ENCODE results near the gene GNL1. TPM values are rescaled to one million over a fixed set of nuclear protein-coding genes. Genes with fewer than 3 reads are reported as not detected.

Gene GNL1
- total RNA-seq, 2 donors from 2014 or later = 18.7 to 24.7 TPM

- ATAC-seq (no peak), DNase-seq (no peak)
- H3K4me1 ChIP-seq = no peaks in the 10 kb centered on the region
- intact Hi-C loops (cut with DNase I) = no loop called here
- 34 to 56% methylated on average over 4 of the region's 4 CpGs for WGBS, 2 donors
- no peak overlapping the region for H3K4me3 ChIP-seq
- TF ChIP-seq CTCF (IDR thresholded peaks at IDR 0.05) (no peak), POLR2A (IDR thresholded peaks at IDR 0.05) (no peak)
- H3K9me3 ChIP-seq = no peaks in the 10 kb centered on the region
- no peaks in the 10 kb centered on the region for H3K36me3 ChIP-seq (replicated peaks in 1 of 2; ENCODE audit: insufficient read depth in 1 of 2, low read depth in 2 of 2)
- H3K27me3 ChIP-seq = no peaks in the 10 kb centered on the region
- peak overlapping the region in 2 of 4 donors; percentile 92 to 99 for H3K27ac ChIP-seq
Measured at GRCh38 chr6:30515106-30515505, 41.2 kb downstream of the GNL1 start.

GRCh38 chr6:30513451-30513850, 42.8 kb downstream of the GNL1 start:
- Histone ChIP-seq H3K9me3 (no peaks in the 10 kb centered on the region), H3K4me3 (no peak overlapping the region), H3K27me3 (no peaks in the 10 kb centered on the region), H3K36me3 (replicated peaks in 1 of 2; ENCODE audit: insufficient read depth in 1 of 2, low read depth in 2 of 2) (no peaks in the 10 kb centered on the region), H3K4me1 (no peaks in the 10 kb centered on the region), H3K27ac (no peak overlapping the region)
- no peak for ATAC-seq
- intact Hi-C loops (cut with DNase I) = no loop called here
- no peak for TF ChIP-seq CTCF (IDR thresholded peaks at IDR 0.05)
- no peak for TF ChIP-seq POLR2A (IDR thresholded peaks at IDR 0.05)
- DNase-seq = no peak
- WGBS, 2 donors = 91 to 92% methylated on average over 2 of the region's 2 CpGs

GRCh38 chr6:30511169-30511546, 45.1 kb downstream of the GNL1 start:
- intact Hi-C loops (cut with DNase I) = no loop called here

GRCh38 chr6:30510419-30511168, 45.7 kb downstream of the GNL1 start:
- no peak for ATAC-seq
- no peak for TF ChIP-seq CTCF (IDR thresholded peaks at IDR 0.05)
- TF ChIP-seq POLR2A (IDR thresholded peaks at IDR 0.05) = no peak
- WGBS, 2 donors = 65 to 69% methylated on average over 10 of the region's 10 CpGs
- intact Hi-C loops (cut with DNase I) = no loop called here
- Histone ChIP-seq H3K4me3 (no peak overlapping the region), H3K27me3 (no peaks in the 10 kb centered on the region), H3K36me3 (replicated peaks in 1 of 2; ENCODE audit: insufficient read depth in 1 of 2, low read depth in 2 of 2) (no peaks in the 10 kb centered on the region), H3K9me3 (no peaks in the 10 kb centered on the region), H3K4me1 (no peaks in the 10 kb centered on the region), H3K27ac (no peak overlapping the region)
- DNase-seq = no peak

More at GRCh38 chr6:30511169-30511546, 45.1 kb downstream of the GNL1 start:
- ATAC-seq (no peak), DNase-seq (no peak)
- 65 to 68% methylated on average over 5 of the region's 5 CpGs for WGBS, 2 donors
- Histone ChIP-seq H3K27me3 (no peaks in the 10 kb centered on the region), H3K9me3 (no peaks in the 10 kb centered on the region), H3K27ac (no peak overlapping the region), H3K36me3 (replicated peaks in 1 of 2; ENCODE audit: insufficient read depth in 1 of 2, low read depth in 2 of 2) (no peaks in the 10 kb centered on the region), H3K4me3 (no peak overlapping the region), H3K4me1 (no peaks in the 10 kb centered on the region)
- TF ChIP-seq POLR2A (IDR thresholded peaks at IDR 0.05) = no peak
- no peak for TF ChIP-seq CTCF (IDR thresholded peaks at IDR 0.05)
